Heart left ventricle (tissue), 13 donors: ENCODE data around the gene PTK7.

Experiments used
- POLR2A ChIP-seq, 2 donors: fragments of 450-650 bp; IDR thresholded peaks; one replicate each; pipeline ENCODE4 v1.6.1; 2017; ENCODE audit warnings: antibody characterized with exemption in 2 of 2, mild to moderate bottlenecking in 2 of 2, moderate library complexity in 2 of 2
- TF ChIP-seq, protein P1 (sequence below), 12 donors: fragments of 200-600 bp; sonication (generic) in 4 of 12; IDR thresholded peaks; one replicate each; pipeline versions ENCODE4 v1.5.0 to v1.8.0; 2018 to 2022; ENCODE audit warnings: antibody characterized with exemption in 12 of 12, mild to moderate bottlenecking in 5 of 12
- donor health status: ischemic (EF 13 %, LVEDD 7.1; RV severe dilation, severe dysfunction).
- donor health status: DM: no; HTN: yes; CAD: no.
- donor health status: DM: no; HTN: no; CAD: no.
- donor health status: ischemic (EF 25% LVEDD 6.9; RV normal size, moderate dysfunction).
- donor health status: ischemic (EF 25% LVEDD 5.7; RV mildly dilated, moderate dysfunction).
- donor health status: ischemic (EF 35%, LVEDD 5.7; RV mildly dilated, moderate dysfunction).
- donor health status: nonischemic (EF 11% LVEDD 7.7; RV severe dilation, severe dysfunction).
- donor health status: DM: yes; HTN: yes; CAD: no.
- donor health status: PGD.
- donor health status: ischemic (EF 29% LVEDD 5.4; RV normal size, mild dysfunction).
- donor health status: nonischemic (EF 23%, LVEDD 6.1; RV moderate dilation, normal function).

GRCh38 chr6:43146709-43147688 is 70.9 kb downstream of the PTK7 start:
- no peak for TF ChIP-seq POLR2A (IDR thresholded peaks at IDR 0.05)
- TF ChIP-seq, protein P1, sequence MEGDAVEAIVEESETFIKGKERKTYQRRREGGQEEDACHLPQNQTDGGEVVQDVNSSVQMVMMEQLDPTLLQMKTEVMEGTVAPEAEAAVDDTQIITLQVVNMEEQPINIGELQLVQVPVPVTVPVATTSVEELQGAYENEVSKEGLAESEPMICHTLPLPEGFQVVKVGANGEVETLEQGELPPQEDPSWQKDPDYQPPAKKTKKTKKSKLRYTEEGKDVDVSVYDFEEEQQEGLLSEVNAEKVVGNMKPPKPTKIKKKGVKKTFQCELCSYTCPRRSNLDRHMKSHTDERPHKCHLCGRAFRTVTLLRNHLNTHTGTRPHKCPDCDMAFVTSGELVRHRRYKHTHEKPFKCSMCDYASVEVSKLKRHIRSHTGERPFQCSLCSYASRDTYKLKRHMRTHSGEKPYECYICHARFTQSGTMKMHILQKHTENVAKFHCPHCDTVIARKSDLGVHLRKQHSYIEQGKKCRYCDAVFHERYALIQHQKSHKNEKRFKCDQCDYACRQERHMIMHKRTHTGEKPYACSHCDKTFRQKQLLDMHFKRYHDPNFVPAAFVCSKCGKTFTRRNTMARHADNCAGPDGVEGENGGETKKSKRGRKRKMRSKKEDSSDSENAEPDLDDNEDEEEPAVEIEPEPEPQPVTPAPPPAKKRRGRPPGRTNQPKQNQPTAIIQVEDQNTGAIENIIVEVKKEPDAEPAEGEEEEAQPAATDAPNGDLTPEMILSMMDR (IDR thresholded peaks at IDR 0.05) = no peak
